Transverse colon (tissue), 4 donors: Measurements from ENCODE around the gene KRT38. TPM values are rescaled to one million over a fixed set of nuclear protein-coding genes. Genes with fewer than 3 reads are reported as not detected.

Source experiments
- DNase-seq: peaks from one replicate; pipeline ENCODE4 v3.0.0-alpha.2; 2019
- H3K27ac ChIP-seq, 4 donors: fragments of 200-600 bp; sonication (generic); 2 replicates each; pipeline ENCODE4 v1.5.1; 2016 to 2018; ENCODE audit warnings: inconsistent platforms in 4 of 4
- H3K27me3 ChIP-seq: fragments of 200-600 bp; sonication (generic); 2 replicates; pipeline ENCODE4 v1.5.1; 2017; ENCODE audit warnings: inconsistent platforms
- H3K36me3 ChIP-seq, 4 donors: fragments of 200-600 bp; sonication (generic); 2 replicates each; pipeline ENCODE4 v1.5.1; 2017 to 2019; ENCODE audit warnings: inconsistent platforms in 4 of 4
- H3K4me1 ChIP-seq, 4 donors: fragments of 200-600 bp; sonication (generic); 2 replicates each; pipeline ENCODE4 v1.5.1; 2017 to 2020; ENCODE audit warnings: inconsistent platforms in 4 of 4
- H3K4me3 ChIP-seq, 4 donors: fragments of 200-600 bp; sonication (generic); 1 replicate in 1 of 4; 2 replicates in 3 of 4; pipeline versions ENCODE4 v1.5.1 to v1.6.1; 2017 to 2019; ENCODE audit warnings: inconsistent platforms in 4 of 4
- H3K9me3 ChIP-seq, 2 donors: fragments of 200-600 bp; sonication (generic); 2 replicates each; pipeline ENCODE4 v1.5.1; 2017 to 2019; ENCODE audit warnings: inconsistent platforms in 2 of 2
- CTCF ChIP-seq, 5 experiments: fragments of 200-600 bp in 3 of 5; fragments of 450-650 bp in 2 of 5; sonication (generic) in 3 of 5; IDR thresholded peaks; 1 replicate in 2 of 5; 2 replicates in 3 of 5; pipeline ENCODE4 v1.5.1; 2016 to 2017; ENCODE audit warnings: antibody characterized with exemption in 5 of 5, inconsistent platforms in 3 of 5, mild to moderate bottlenecking in 2 of 5, moderate library complexity in 1 of 5
- EP300 ChIP-seq: sonication (generic); formaldehyde crosslinking; IDR thresholded peaks from one replicate; pipeline ENCODE4 v1.6.1; 2017; ENCODE audit warnings: antibody characterized with exemption, low read depth
- POLR2A ChIP-seq: fragments of 450-650 bp; IDR thresholded peaks from one replicate; pipeline ENCODE4 v1.6.1; 2016; ENCODE audit warnings: antibody characterized with exemption, mild to moderate bottlenecking, moderate library complexity
- POLR2AphosphoS5 ChIP-seq, 3 donors: sonication (generic); formaldehyde crosslinking; IDR thresholded peaks; one replicate each; pipeline ENCODE4 v1.6.1; 2016; ENCODE audit warnings: antibody characterized with exemption in 3 of 3
- WGBS, 2 donors: methylation state at CpG; one replicate each; pipeline ENCODE4 v1.1.5; 2018; ENCODE audit warnings: low coverage in 1 of 2; 5-methylcytosine and 5-hydroxymethylcytosine counted together
- in situ Hi-C, 4 donors: fragments of 200-750 bp; cut with MboI; loops; one replicate each; pipeline versions ENCODE4 v1.15.0 to v1.15.1; 2017; ENCODE audit warnings: low sequenced_read_pairs in 3 of 4, low pct_ligation_motif_present in 1 of 4, low pct_unique_long_range_greater_than_20kb in 1 of 4
- intact Hi-C: fragments of 100-400 bp; cut with DNase I; formaldehyde crosslinking; loops from one replicate; pipeline ENCODE4 v1.15.1; 2023; ENCODE audit warnings: low total_unique reads
- total RNA-seq, 4 donors: library from RNA; depleted of rRNA; stranded (reverse); fragments of >200 nt; gene quantifications; one replicate each; pipeline ENCODE4 v1.1.0, GENCODE V29; 2016

The KRT38 gene
- total RNA-seq, 4 donors from 2014 or later: not detected

- H3K4me1 ChIP-seq: no peaks in the 10 kb centered on the region
- 33% methylated on average over 2 of the region's 2 CpGs; no CpG with 5 or more reads in 1 of the 2 donors for WGBS, 2 donors
- H3K4me3 ChIP-seq: no peak overlapping the region
- H3K9me3 ChIP-seq: no peaks in the 10 kb centered on the region
- in situ Hi-C loops (no loop called here), intact Hi-C loops (no loop called here)
- no peak for DNase-seq
- peaks cover 18% of the 10 kb centered on the region for H3K27me3 ChIP-seq
- H3K27ac ChIP-seq: no peak overlapping the region
- no peaks in the 10 kb centered on the region for H3K36me3 ChIP-seq
- TF ChIP-seq POLR2AphosphoS5 (IDR thresholded peaks at IDR 0.05) (no peak), EP300 (no peak), CTCF (IDR thresholded peaks at IDR 0.05) (no peak), POLR2A (no peak)
Observed at GRCh38 chr17:41448506-41448905, 7.7 kb upstream of the KRT38 start.

- DNase-seq: no peak
- H3K4me3 ChIP-seq: no peak overlapping the region
- no peak for TF ChIP-seq POLR2AphosphoS5 (IDR thresholded peaks at IDR 0.05)
- WGBS, 2 donors: 48 to 77% methylated on average over 2 of the region's 2 CpGs
- peaks cover 26% of the 10 kb centered on the region for H3K27me3 ChIP-seq
- no peaks in the 10 kb centered on the region for H3K36me3 ChIP-seq
- no peaks in the 10 kb centered on the region for H3K9me3 ChIP-seq
- H3K4me1 ChIP-seq: no peaks in the 10 kb centered on the region
- in situ Hi-C loops (no loop called here), intact Hi-C loops (no loop called here)
- no peak overlapping the region for H3K27ac ChIP-seq
Observed at GRCh38 chr17:41446806-41447205, 6.0 kb upstream of the KRT38 start.

GRCh38 chr17:41444640-41445039, 3.9 kb upstream of the KRT38 start:
- no peak for DNase-seq
- no peak for TF ChIP-seq POLR2A
- TF ChIP-seq EP300: no peak
- no peak for TF ChIP-seq CTCF (IDR thresholded peaks at IDR 0.05)
- TF ChIP-seq POLR2AphosphoS5 (IDR thresholded peaks at IDR 0.05): no peak
- Histone ChIP-seq H3K27me3 (peaks cover 26% of the 10 kb centered on the region), H3K4me1 (no peaks in the 10 kb centered on the region), H3K9me3 (no peaks in the 10 kb centered on the region), H3K27ac (no peak overlapping the region), H3K4me3 (no peak overlapping the region), H3K36me3 (no peaks in the 10 kb centered on the region)
- intact Hi-C loops (no loop called here), in situ Hi-C loops (no loop called here)
- 52 to 72% methylated on average over 3 of the region's 3 CpGs for WGBS, 2 donors

- Histone ChIP-seq H3K4me1 (no peaks in the 10 kb centered on the region), H3K27me3 (peaks cover 26% of the 10 kb centered on the region), H3K4me3 (no peak overlapping the region), H3K9me3 (no peaks in the 10 kb centered on the region), H3K27ac (no peak overlapping the region), H3K36me3 (no peaks in the 10 kb centered on the region)
- intact Hi-C loops: no loop called here
- in situ Hi-C loops: no loop called here
- no peak for DNase-seq
- WGBS, 2 donors: 38 to 47% methylated on average over 1 of the region's 1 CpG
- no peak for TF ChIP-seq POLR2A
- TF ChIP-seq POLR2AphosphoS5 (IDR thresholded peaks at IDR 0.05): no peak
- TF ChIP-seq CTCF (IDR thresholded peaks at IDR 0.05): no peak
- TF ChIP-seq EP300: no peak
Observed at GRCh38 chr17:41444186-41444585, 3.4 kb upstream of the KRT38 start.

GRCh38 chr17:41442739-41443138, 2.0 kb upstream of the KRT38 start:
- 47 to 76% methylated on average over 3 to 4 of the region's 4 CpGs for WGBS, 2 donors
- intact Hi-C loops (no loop called here), in situ Hi-C loops (no loop called here)
- no peak for DNase-seq
- no peaks in the 10 kb centered on the region for H3K9me3 ChIP-seq
- H3K27me3 ChIP-seq: peaks cover 26% of the 10 kb centered on the region
- H3K4me1 ChIP-seq: no peaks in the 10 kb centered on the region
- no peaks in the 10 kb centered on the region for H3K36me3 ChIP-seq
- no peak overlapping the region for H3K27ac ChIP-seq
- H3K4me3 ChIP-seq: no peak overlapping the region
- TF ChIP-seq POLR2AphosphoS5 (IDR thresholded peaks at IDR 0.05): no peak
